Loucy (cell line): Measurements from ENCODE around the gene RIT2.

Experiments
- EZH2phosphoT487 ChIP-seq: fragments of 200-600 bp; IDR thresholded peaks from 2 replicates; pipeline ENCODE4 v1.6.1; 2018; ENCODE audit warnings: antibody characterized with exemption, mild to moderate bottlenecking, moderate library complexity, borderline replicate concordance
- TF ChIP-seq, protein P1 (sequence below): fragments of 200-600 bp; sonication (generic); conservative IDR thresholded peaks from 2 replicates; pipeline ENCODE4 v1.5.1; 2014; ENCODE audit warnings: mild to moderate bottlenecking, antibody characterized with exemption, low read length

DNA sequence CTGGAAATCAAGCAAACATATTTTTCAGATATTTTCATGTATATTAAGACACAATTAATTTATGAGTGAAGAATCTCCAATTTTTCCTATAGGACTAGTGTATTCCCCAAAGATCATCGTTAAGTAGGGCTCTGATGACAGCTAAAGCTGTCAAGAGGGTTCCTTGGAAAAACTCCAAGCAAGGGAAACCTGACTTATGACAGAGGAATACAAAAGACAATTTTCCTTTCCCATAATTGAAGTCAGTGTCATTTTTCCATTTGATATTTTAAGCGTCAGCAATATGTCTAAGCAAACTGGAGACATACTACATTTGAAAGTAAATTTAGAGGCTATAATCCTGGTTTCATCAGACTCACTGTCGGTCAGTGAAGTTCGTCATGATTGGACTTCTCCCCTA lies 36.1 kb downstream of the RIT2 start:
- TF ChIP-seq, protein P1, sequence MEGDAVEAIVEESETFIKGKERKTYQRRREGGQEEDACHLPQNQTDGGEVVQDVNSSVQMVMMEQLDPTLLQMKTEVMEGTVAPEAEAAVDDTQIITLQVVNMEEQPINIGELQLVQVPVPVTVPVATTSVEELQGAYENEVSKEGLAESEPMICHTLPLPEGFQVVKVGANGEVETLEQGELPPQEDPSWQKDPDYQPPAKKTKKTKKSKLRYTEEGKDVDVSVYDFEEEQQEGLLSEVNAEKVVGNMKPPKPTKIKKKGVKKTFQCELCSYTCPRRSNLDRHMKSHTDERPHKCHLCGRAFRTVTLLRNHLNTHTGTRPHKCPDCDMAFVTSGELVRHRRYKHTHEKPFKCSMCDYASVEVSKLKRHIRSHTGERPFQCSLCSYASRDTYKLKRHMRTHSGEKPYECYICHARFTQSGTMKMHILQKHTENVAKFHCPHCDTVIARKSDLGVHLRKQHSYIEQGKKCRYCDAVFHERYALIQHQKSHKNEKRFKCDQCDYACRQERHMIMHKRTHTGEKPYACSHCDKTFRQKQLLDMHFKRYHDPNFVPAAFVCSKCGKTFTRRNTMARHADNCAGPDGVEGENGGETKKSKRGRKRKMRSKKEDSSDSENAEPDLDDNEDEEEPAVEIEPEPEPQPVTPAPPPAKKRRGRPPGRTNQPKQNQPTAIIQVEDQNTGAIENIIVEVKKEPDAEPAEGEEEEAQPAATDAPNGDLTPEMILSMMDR = no peak
- no peak for TF ChIP-seq EZH2phosphoT487
